Measurements from ENCODE around the gene ZNF689. TPM values are rescaled to one million over a fixed set of nuclear protein-coding genes. Genes with fewer than 3 reads are reported as not detected.

Gene ZNF689
- total RNA-seq, 1 donor from 2014 or later, result 7.7 TPM

DNA sequence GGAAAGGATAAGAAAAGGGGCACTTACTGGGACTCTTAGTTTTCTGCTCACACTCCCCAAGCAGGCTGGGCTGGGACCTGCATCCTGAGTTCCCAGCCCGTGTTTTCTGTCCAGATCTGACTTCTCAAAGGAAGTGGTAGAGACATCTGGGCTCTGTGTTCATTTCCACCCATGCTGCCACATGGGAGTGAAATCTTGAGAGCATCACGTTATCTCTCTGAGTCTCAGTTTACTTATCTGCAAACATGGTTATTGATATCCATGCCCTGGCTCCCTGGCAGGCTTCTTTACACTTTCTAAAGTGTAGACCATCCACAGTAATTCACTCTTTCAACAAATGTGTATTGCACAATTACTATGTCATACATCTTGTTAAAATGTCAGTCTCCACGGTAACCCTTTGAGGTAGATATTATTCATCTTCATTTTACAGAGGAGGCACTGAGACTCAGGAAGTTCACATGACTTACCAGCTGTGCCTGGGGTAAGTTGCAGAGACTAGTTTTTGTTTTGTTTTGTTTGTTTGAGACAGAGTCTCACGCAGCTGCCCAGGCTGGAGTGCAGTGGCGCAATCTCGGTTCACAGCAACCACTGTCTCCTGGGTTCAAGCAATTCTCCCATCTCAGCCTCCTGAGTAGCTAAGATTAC, 42.1 kb downstream of the ZNF689 start:
- H3K4me3 ChIP-seq (ENCODE audit: low read depth, low read length), result no peak overlapping the region
- TF ChIP-seq, protein P1, sequence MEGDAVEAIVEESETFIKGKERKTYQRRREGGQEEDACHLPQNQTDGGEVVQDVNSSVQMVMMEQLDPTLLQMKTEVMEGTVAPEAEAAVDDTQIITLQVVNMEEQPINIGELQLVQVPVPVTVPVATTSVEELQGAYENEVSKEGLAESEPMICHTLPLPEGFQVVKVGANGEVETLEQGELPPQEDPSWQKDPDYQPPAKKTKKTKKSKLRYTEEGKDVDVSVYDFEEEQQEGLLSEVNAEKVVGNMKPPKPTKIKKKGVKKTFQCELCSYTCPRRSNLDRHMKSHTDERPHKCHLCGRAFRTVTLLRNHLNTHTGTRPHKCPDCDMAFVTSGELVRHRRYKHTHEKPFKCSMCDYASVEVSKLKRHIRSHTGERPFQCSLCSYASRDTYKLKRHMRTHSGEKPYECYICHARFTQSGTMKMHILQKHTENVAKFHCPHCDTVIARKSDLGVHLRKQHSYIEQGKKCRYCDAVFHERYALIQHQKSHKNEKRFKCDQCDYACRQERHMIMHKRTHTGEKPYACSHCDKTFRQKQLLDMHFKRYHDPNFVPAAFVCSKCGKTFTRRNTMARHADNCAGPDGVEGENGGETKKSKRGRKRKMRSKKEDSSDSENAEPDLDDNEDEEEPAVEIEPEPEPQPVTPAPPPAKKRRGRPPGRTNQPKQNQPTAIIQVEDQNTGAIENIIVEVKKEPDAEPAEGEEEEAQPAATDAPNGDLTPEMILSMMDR (conservative IDR thresholded peaks at IDR 0.05; ENCODE audit: low read depth, low read length), result no peak
- DNase-seq (ENCODE audit: low read depth), result no peak

DNA sequence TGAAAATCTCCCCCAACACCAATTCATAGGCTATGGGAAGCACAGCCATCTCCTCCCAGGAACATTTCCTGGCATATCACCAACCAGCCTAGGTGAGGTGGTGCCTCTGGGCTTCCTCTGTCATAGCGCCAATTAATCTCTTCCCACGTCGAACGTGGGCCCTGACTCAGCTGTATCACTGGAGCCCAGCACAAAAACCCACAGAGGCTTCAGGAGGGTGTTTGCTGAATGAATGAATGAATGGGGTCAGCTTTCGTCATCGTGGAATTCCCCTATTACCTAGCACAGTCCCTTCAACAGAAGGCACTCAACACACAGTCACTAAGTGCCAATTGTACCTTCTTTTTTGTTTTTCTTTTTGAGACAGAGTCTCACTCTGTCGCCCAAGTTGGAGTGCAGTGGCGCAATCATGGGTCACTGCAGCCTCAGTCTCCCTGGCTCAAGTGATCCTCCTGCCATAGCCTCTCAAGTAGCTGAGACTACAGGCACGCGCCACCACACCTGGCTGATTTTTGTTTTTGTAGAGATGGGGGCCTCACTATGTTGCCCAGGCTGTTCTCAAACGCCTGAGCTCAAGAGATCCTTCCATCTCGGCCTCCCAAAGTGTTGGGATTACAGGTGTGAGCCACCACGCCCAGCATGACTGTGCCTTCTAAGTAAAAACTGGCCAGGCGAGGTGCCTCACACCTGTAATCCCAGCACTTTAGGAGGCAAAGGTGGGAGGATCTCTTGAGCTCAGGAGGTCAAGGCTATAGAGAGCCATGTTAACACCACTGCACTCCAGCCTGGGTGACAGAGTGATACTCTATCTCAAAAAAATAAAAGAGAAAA, 42.8 kb downstream of the ZNF689 start:
- no peak overlapping the region for H3K4me3 ChIP-seq (ENCODE audit: low read depth, low read length)
- no peak for DNase-seq (ENCODE audit: low read depth)
- TF ChIP-seq, protein P1 (conservative IDR thresholded peaks at IDR 0.05; ENCODE audit: low read depth, low read length), result no peak

DNA sequence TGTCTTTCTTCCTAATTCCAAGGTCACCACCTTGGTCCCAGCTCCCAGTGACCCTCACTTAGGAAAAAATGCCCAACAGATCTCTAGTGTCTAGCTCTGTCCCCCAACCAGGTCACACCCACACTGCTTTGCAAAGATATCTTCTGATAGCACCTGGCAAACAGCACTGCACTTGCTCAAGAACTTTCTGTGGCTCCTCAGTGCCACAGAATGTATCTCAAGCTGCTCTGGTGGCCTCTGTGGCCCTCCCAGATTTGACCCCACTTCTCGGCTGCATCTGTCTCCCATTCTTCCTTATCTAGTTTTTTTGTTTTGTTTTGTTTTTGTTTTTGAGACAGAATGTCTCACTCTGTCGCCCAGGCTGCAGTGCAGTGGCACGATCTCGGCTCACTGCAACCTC, 43.7 kb downstream of the ZNF689 start:
- TF ChIP-seq, protein P1 (conservative IDR thresholded peaks at IDR 0.05; ENCODE audit: low read depth, low read length), result no peak
- no peak overlapping the region for H3K4me3 ChIP-seq (ENCODE audit: low read depth, low read length)
- DNase-seq (ENCODE audit: low read depth), result no peak

DNA sequence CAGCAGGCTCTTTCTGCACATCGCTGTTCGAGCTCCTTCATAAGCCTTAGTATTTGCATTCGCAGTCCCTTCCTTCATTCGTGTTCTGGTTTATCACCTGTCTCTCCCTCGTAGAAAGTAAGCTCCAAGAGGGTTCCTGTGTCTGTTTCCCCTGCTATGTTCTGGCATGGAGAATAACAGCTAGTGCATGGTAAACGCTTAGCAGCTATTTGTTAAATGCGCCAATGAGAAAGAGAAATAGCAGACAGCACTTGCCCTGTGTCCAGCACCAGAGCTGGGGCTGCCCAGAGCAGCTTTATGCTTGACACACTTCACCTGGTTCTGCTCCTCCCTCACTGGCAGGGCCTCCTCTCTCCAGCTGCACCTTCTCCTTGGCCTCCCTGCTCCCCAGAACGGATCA, 44.2 kb downstream of the ZNF689 start:
- no peak overlapping the region for H3K4me3 ChIP-seq (ENCODE audit: low read depth, low read length)
- TF ChIP-seq, protein P1 (conservative IDR thresholded peaks at IDR 0.05; ENCODE audit: low read depth, low read length), result no peak
- DNase-seq (ENCODE audit: low read depth), result no peak

DNA sequence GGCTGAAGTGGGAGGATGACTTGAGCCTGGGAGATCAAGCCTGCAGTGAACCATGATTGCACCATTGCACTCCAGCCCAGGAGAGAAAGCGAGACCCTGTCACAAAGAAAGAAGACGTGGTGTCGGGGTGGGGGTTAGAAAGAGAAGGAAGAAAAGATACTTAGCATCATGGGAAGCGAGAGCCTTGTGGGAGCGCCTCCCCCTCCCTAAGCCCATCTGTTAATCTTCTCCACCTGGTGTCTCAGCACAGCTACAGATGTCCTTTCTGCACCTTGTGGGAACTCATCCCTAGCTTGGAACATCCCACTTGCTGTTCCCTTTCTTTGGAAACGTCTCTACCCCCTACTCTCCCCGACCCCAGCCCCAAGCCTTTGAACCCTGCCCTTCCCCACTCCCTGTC, 44.7 kb downstream of the ZNF689 start:
- no peak overlapping the region for H3K4me3 ChIP-seq (ENCODE audit: low read depth, low read length)
- DNase-seq (ENCODE audit: low read depth), result no peak
- TF ChIP-seq, protein P1 (conservative IDR thresholded peaks at IDR 0.05; ENCODE audit: low read depth, low read length), result no peak

DNA sequence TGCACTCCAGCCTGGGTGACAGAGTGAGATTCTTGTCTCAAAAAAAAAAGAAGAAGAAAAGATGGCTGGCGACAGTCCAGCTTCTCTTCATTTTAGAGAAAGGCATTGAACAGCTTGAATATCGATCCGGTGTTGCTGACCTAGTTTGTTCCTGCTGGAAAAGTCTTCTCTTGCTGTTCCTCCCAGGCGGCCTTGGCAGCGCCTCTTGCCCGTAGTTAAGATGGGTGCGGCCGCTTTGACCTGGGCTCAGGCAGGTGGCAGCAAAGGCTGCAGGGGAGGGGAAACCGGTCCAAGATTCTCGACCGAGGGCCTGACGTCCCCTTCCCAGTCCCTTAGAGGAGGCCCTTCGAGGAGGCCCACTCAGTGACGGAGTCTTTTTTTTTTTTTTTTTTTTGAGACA, 48.2 kb downstream of the ZNF689 start:
- no peak for DNase-seq (ENCODE audit: low read depth)
- H3K4me3 ChIP-seq (ENCODE audit: low read depth, low read length), result no peak overlapping the region
- TF ChIP-seq, protein P1 (conservative IDR thresholded peaks at IDR 0.05; ENCODE audit: low read depth, low read length), result no peak
